WI38 (cell line): ENCODE data around the gene MACROD2.

ENCODE experiments used
- H3K4me3 ChIP-seq: 2 replicates; pipeline ENCODE4 v1.5.1; 2011; ENCODE audit warnings: low read depth, mild to moderate bottlenecking, control low read depth, low read length
- TF ChIP-seq, protein P1 (sequence below): IDR thresholded peaks from 2 replicates; pipeline ENCODE4 v1.5.1; 2012; ENCODE audit warnings: low read depth, mild to moderate bottlenecking, control low read depth, low read length

The MACROD2 gene

DNA sequence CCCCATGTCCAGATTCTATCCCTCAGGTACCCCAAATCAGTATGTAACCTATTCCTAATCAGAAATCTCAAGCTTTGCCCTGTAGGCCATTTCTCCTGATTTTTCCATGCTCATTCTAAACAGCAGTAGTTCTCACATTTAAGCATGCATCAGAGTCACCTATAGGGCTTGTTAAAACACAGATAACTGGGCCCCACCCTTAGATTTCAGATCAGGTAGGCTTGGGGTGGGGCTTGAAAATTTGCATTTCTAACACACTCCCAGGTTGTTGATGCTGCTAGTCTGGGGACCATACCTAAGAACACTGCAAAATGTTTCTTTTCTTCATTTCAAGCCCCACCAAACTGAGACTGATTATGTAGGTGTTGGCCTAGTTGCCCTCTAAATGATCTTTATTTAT is 963.3 kb downstream of the MACROD2 start:
- TF ChIP-seq, protein P1, sequence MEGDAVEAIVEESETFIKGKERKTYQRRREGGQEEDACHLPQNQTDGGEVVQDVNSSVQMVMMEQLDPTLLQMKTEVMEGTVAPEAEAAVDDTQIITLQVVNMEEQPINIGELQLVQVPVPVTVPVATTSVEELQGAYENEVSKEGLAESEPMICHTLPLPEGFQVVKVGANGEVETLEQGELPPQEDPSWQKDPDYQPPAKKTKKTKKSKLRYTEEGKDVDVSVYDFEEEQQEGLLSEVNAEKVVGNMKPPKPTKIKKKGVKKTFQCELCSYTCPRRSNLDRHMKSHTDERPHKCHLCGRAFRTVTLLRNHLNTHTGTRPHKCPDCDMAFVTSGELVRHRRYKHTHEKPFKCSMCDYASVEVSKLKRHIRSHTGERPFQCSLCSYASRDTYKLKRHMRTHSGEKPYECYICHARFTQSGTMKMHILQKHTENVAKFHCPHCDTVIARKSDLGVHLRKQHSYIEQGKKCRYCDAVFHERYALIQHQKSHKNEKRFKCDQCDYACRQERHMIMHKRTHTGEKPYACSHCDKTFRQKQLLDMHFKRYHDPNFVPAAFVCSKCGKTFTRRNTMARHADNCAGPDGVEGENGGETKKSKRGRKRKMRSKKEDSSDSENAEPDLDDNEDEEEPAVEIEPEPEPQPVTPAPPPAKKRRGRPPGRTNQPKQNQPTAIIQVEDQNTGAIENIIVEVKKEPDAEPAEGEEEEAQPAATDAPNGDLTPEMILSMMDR, result no peak

DNA sequence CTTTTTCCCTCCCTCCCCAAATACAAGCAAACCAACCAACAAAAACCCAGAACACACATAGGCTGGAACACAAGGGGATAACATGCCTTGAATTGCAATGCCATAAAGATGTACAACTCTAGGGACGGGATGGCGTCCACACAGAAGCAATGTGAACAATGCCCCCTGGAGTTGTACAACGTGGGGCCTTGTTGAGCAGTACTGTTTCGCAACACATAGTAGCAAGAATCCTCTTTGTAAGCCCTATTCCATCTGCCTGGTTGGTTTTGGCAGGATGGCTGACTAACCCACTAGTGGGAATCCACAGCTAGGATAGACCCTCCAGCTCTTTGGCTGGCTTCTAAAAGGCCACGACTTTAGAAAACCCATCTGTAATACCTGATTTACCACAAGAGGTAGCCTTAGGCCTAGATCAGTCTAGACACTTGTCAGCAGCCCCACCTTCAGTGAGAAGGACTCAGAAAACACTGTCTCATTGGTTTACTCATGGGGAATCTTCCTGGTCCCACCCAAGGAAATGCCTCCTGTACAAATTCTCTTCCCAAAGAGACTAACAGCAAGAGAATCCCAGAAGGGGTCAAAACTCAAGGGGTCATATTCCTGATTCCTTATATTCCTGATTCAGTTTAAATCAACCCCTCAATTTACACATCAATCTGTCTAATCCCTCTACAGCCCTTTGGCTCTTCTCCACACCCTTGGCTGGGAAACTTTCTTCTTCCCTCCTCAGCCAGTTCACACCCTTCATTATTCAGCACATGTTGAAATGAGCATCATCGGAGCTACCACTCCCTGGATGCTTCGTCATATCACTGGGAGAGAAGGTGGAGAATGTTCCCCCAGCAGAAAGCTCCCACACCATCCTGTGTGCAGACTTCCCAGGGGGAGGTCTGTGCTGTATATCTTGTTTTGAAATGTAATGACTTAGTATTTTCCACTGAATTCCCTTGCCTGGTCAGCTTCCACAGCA is 964.5 kb downstream of the MACROD2 start:
- TF ChIP-seq, protein P1, result no peak

More for the DNA sequence above, 963.3 kb downstream of the MACROD2 start:
- no peak overlapping the region for H3K4me3 ChIP-seq

DNA sequence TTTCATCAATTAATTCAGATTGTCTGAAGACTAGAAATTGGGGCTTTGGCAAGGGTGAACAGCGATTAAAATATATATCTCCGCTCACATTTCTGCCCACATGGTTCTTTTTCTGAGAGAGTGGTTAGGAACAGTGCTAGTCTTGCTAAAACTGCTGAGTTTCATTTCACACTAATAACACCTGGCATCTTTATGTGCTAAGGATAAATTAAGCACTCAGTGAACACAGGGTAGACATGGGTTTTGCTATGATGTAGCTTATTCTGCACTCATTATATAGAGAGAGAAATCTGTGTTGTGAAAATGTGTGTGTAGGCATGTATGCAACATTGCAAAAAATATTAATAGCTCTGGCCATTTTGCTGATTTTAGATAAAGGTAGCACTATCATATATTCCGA is 965.5 kb downstream of the MACROD2 start:
- TF ChIP-seq, protein P1, result no peak
- H3K4me3 ChIP-seq, result no peak overlapping the region

More for the DNA sequence above, 964.5 kb downstream of the MACROD2 start:
- H3K4me3 ChIP-seq, result no peak overlapping the region

DNA sequence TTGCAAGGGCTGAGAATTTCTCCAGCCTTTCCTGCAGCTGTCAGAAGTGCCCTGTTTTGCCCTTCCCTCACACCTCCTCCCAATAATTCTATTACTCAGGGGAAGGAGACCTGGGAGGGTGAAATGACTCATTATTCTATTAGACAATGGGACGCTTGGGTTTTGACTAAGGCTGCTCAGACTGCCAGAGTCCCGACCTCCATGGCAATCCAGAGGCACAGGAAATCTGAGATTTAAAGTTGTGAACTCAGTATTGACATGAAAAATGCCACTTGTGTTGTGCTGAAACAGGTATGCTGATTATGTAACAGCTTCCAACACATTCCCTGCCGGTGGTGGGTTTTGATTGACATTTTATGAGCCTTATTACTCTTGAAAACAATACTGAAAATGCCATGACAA is 967.9 kb downstream of the MACROD2 start:
- no peak overlapping the region for H3K4me3 ChIP-seq
- TF ChIP-seq, protein P1, result no peak

DNA sequence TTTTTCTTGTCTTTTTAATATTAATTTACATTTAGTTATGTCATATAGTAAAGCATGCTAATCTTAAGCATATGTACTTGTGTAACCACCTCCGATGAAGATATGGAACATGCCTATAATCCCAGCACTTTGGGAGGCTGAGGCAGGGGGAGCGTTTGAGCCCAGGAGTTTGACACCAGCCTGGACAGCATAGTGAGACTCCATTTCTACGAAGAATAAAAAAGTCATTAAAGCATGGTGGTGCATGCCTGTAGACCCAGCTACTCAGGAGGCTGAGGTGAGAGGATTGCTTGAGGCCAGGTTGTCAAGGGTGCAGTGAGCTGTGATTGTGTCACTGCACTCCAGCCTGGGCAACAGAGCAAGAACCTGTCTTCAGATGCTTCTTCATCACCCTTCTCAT is 970.9 kb downstream of the MACROD2 start:
- H3K4me3 ChIP-seq, result no peak overlapping the region
- TF ChIP-seq, protein P1, result no peak

DNA sequence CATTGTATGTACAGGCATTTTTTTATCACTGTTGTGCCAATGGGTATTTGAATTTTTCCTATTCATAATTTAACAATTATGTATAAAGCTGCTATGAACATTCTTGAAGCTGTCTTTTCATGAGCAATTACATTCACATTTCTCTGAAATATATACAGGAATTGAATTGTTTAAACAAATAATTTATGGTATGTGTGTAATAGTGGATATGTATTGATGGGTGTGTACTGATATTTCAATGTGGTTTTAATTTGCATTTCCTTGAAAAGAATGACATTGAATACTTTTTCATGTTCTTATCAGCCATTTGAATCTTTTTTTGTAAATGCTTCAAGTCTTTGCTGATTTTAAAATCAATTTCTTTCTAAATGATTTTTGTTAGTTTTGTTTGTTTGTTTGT is 971.5 kb downstream of the MACROD2 start:
- TF ChIP-seq, protein P1, result no peak

DNA sequence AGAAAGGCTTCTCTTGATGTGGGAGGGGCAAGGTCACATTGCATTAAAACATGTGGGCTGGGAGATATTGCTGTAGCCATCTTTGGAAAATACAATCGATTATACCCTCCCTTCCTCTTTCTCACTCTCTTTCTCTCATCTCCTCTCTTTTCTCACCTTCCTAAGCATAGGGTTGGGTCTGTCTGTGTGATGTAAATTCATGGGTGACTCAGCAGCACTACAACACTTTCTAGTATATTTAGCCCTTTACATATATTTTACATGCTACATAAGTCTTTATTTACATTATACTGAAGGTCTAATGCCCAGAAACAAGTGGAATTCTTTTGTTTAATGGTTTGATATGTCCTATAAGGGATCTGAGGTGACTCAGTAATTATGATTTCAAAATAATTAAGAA is 976.9 kb downstream of the MACROD2 start:
- TF ChIP-seq, protein P1, result no peak

More for the DNA sequence above, 971.5 kb downstream of the MACROD2 start:
- H3K4me3 ChIP-seq, result no peak overlapping the region

More for the DNA sequence above, 976.9 kb downstream of the MACROD2 start:
- H3K4me3 ChIP-seq, result no peak overlapping the region
